GM19452 (cell line): ENCODE results near the gene JKAMP.

Experiments
- ATAC-seq: cut with Tn5 transposase; IDR thresholded peaks from one replicate; pipeline ENCODE4 v1.9.1; 2021; ENCODE audit not compliant: unreplicated experiment

Gene JKAMP

GRCh38 chr14:59481407-59481806, 2.9 kb upstream of the JKAMP start:
- no peak for ATAC-seq

DNA sequence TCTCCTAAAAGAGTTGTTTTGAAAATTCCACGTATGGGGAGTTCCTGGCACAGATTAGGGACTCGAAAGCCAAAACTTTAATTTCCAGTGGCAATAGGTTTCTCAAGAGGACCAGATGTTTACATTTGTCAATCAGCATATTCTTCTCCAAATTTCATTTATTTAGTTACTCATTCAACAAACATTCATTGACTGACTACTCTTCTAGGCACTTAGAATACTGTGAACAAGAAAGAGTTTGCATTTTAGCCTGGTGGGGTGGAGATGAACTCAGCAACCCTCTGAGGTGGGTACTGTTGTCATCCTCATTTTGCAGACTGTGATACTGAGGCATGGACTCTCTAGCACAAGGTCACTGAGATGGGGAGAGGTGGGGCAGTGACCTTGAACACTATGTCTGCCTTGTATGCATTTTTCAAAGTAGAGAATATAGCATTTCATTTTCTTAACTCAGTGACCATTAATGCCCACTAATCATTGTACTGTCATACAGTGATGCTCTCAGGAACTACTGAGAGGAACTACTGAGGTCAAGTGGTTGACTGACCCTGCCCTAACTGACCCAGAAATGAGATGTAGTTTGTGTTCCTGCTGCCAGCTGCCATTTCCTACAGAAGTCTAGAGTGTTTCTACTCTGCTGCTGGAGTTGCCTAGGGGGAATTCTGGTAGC, 2.3 kb upstream of the JKAMP start:
- no peak for ATAC-seq

DNA sequence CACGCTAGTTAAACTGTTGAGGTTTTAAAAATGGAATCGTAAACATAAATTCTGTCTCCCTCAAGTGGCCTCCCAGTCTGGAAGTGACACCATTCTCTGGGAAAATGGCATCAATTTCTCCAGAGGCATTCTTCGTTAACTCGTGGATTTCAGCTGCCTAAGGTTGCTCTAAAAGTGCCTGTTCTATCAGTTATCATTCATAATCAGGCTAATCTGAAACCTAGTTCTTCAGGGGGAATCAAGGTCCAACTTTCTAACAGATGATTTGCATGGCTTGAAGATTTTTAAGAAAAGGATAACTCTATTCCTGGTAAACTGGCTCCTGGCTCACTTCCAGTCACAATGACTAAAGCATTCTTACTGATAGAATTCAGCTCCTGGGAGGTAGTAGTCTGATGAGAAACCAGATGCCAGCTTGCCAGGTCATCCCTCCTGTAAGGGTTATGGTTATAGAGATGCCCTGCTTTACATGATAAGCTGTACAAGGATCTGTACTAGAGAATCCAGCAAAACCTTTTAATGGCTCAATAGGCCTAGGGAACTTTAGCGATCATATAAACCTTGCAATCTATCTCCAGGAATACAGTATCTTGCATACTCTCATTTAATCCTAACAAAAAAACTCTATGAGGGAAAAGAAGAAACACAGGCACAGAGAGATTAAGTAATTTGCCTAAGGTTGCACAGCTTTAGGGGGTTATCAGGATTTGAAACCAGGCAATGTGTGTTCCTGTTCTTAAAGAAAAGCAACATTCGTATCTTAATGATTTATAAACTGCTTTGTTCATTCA, 1.6 kb upstream of the JKAMP start:
- ATAC-seq, result no peak

DNA sequence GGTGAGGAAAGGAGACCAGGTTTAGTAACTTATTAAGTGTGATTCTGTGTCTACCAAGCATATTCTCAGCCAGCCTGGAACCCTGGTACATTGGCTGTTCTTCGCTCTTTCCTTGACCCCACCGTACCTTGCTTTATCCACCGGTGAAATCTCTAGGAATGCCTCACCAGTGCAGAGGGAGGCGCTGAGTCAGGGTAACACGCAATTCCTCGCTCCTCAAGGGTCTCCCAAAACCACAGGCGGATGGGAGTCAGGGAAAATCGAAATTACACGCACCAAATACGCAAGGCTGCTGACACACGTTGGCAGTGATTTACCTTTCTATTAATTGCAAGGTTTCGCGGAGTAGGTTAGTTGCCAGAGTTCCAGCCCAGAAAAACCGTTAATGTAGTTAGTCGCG, 954 bp upstream of the JKAMP start:
- ATAC-seq, result no peak

- ATAC-seq, result peak; percentile 47
Measured at GRCh38 chr14:59484639-59485175, 390 bp downstream of the JKAMP start.

- ATAC-seq, result no peak
Measured at GRCh38 chr14:59490756-59491155, 6.4 kb downstream of the JKAMP start.

DNA sequence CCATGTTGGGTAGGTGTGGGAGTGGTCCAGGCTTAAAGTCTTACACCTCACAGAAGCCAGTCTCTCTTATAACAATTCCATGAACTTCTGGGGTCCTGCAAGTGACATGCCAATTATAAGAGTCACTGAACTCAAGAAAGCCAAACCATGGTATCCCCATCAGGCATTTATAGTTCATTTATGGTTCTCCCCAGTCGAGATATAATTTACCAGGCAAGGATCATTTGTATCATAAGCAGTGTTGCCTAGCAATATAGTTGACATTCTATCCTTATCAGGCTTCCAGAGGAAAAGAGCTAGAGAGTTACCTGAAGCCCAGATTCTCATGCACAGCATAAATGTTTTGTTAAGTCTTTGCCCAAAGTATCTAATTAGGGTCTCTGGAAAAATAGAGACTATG, 8.1 kb downstream of the JKAMP start:
- ATAC-seq, result no peak

DNA sequence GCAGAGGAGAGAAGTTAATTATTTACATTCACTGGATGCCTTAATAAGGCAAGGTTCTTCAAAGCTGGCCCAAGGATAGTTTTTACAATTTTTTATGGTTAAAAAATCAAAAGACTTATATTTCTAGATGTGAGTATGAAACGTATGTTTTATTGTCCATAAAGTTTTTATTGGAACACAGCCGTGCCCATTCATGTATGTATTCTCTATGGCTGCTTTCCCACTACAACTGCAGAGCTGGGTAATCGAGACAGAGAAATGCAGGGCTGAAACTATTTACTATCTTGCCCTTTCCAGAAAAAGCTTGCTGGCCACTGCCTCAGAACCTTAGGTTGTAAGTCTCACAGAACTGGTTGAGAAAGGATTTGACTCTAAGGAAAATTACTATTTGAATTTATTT, 16.4 kb downstream of the JKAMP start:
- ATAC-seq, result no peak

GRCh38 chr14:59503256-59503655, 18.9 kb downstream of the JKAMP start:
- no peak for ATAC-seq

DNA sequence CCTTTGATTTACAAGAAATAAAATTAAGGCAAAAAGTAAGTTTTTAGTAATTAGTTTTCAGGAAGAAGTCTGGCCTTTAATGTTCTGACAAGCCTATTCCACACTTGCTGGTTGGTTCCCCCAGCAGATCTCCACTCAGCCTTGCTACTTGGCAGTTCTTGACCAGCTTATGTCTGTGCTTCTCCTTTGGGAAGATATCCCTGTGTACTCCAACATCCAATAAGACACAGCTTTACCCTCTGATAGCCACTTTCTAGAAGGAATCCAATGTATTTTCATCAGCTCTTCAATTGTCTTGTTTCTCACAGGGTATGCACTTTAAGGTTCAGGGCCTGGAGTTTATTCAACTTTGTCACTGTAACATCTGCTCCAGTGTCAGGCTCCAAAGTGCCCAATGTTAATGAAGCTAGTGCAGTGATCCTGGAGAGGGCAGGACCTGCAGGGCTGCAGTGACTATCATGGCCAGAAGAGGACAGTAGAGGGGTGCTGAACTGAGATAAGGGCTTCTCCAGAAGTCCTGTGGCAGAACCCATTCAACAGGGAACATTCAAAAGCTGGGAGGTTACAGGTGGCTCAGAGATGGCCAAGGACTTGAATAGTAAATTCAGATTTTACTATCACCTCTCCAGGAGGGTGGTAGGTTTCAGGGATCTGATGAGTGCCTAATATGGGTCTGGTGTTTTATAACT, 22.9 kb downstream of the JKAMP start:
- peak; percentile 75 for ATAC-seq

DNA sequence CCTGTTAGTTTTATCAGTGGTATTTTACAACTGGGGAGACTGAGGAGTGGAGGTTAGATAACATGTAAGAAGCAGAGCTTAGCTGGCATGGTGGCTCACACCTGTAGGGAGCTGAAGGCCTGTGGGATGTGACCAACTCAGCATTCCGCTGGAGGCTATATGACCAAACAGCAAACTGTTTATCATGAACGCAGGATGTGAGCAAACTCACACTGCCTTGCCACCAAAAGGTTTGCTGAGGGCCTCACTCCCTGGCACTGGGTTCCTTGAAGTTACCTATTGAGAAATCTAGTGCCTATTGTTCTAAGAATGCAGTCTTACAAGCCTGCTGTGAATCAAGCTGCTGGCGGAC, 23.4 kb downstream of the JKAMP start:
- ATAC-seq, result no peak

- no peak for ATAC-seq
Measured at GRCh38 chr14:59509101-59509500, 24.8 kb downstream of the JKAMP start.

DNA sequence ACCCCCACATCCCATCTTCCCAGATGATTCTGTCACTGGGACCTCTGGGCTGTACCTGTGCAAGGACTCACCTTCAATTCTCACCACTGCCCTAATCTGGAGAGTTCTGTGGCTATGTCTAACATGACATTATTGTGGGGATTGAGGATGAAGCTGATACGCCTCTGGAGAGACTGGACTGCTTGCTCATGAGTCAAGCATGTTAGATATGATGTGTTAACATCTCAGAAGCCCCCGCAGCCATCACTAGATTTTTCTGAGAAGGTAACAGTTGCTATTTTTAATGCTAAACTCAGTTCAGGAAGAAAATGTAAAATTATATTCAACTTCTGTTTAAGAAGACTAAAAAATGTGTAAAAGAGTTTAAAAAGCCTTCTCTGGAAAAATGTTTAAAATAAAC, 25.7 kb downstream of the JKAMP start:
- no peak for ATAC-seq

- no peak for ATAC-seq
Measured at GRCh38 chr14:59510966-59511365, 26.6 kb downstream of the JKAMP start.

DNA sequence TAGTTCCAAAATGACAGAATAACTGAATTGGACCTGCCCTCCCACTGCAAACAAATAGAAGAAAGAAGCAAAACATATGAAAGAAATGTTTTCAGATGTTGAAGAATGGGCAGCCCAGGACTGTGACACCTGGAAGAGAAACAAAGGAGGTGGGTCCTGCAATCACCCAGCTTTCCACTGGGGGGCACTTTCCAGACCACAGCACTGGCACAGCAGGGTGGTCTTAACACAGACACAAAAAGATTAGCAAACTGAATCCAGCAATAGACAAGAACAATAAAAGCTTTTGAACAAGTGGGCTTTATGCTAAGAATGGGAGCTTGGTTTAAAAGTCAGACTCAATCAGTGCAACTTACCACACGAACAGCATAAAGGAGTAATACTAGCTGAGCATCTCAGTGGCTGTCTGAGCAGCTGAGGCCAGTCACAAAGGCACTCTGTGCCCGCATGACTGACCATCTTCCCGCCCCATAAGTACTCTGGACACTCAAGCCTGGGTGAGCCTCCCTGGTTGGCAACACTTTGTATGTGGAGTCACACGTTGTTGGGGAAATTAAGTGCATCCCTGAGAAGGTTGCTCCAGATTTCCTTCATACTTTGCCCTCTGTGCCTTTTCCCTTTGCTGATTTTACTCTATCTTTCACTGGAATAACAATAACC, 27.7 kb downstream of the JKAMP start:
- no peak for ATAC-seq

- ATAC-seq, result no peak
Measured at GRCh38 chr14:59520224-59520623, 35.9 kb downstream of the JKAMP start.

GRCh38 chr14:59529189-59529588, 44.9 kb downstream of the JKAMP start:
- ATAC-seq, result no peak

DNA sequence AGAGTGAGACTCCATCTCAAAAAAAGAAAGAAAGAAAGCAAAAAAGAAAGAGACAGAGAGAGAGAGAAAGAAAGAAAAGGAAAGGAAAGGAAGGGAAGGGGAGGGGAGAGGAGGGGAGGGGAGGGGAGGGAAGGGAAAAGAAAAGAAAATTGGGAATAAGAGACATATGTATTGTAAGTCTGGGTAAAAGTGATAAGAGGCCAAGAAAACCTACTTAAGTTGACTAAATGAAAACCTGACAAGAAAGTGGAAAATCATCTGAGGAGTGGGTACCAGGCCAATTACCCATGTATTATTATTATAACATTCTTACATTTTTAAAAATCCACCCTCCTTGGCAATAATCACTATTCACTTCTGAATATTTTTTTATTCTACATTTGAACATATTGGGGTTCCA, 46.0 kb downstream of the JKAMP start:
- no peak for ATAC-seq

GRCh38 chr14:59532419-59532818, 48.1 kb downstream of the JKAMP start:
- ATAC-seq, result no peak

DNA sequence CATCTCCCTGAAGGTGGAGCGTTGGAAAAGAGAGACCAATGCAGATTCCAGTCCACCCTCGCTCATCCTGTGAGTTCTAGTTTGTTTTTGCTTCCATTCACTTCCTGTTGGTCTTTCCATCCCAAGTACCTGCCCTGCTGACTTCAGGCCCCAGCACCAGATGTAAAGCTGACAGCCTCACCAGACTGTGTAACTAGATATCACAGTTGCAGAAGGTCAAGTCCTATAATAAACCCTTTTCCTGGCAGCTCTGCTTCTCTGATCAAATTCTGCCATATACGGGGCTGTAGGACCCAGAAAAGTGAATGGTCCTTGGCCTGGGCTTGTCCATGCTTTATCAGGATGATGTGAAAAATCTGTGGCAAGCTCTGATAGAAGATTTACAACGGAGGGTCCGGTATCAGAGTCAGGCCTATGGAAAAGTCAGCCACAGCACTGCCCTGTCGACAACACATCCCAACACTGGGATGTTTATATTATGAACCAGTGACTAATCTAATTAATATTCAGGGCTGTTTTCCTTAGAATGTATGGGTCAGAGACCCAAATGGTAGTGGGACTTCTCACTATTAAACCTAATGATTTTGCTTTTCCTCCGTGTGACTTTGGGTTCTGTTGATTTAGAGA, 50.2 kb downstream of the JKAMP start:
- ATAC-seq, result no peak

DNA sequence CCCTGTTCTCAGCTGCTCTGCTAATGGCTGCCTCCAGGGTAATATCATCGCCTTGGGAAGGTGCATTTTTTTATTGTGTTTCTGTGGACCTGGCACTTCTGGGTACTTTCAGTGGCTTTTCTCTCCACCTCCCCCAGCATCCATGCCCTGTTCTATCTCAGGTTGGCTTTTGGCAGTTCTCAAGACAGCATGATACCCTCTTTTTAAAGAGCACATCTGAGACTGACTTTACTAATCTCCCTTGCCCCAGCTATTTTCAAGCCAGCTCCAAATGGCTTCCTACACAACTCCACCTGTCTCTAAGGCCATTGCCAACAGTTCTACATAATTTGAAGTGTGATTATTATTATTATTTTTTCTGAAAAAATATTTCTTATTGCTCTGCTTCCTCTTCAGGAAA, 53.2 kb downstream of the JKAMP start:
- ATAC-seq, result no peak
